Liver (tissue), 9 donors: Measurements from ENCODE around the gene CFAP61. TPM values are rescaled to one million over a fixed set of nuclear protein-coding genes. Genes with fewer than 3 reads are reported as not detected.

Experiments used
- DNase-seq: peaks from one replicate; pipeline ENCODE4 v3.0.0-alpha.2; 2017; ENCODE audit warnings: low spot score
- H3K27ac ChIP-seq, 2 donors: one replicate each; pipeline ENCODE4 v1.7.0; 2013; ENCODE audit warnings: inconsistent platforms in 2 of 2, low read length in 2 of 2, control low read depth in 1 of 2, low read depth in 1 of 2, mild to moderate bottlenecking in 1 of 2
- H3K27me3 ChIP-seq, 4 donors: one replicate each; pipeline versions ENCODE4 v1.6.1 to v1.7.0; 2013; ENCODE audit warnings: low read length in 3 of 4, inconsistent platforms in 1 of 4, mild to moderate bottlenecking in 1 of 4, moderate library complexity in 1 of 4; ENCODE audit not compliant: control insufficient read depth in 4 of 4, insufficient read depth in 4 of 4
- H3K36me3 ChIP-seq, 4 donors: one replicate each; pipeline versions ENCODE4 v1.6.1 to v1.7.0; 2013; ENCODE audit warnings: low read length in 3 of 4, mild to moderate bottlenecking in 3 of 4, low read depth in 1 of 4, moderate library complexity in 1 of 4; ENCODE audit not compliant: control insufficient read depth in 4 of 4, insufficient read depth in 3 of 4
- H3K4me1 ChIP-seq, 4 donors: one replicate each; pipeline versions ENCODE4 v1.6.1 to v1.7.0; 2013; ENCODE audit warnings: low read length in 3 of 4, mild to moderate bottlenecking in 3 of 4, moderate library complexity in 1 of 4; ENCODE audit not compliant: control insufficient read depth in 4 of 4, insufficient read depth in 4 of 4
- H3K4me3 ChIP-seq, 3 donors: one replicate each; pipeline versions ENCODE4 v1.6.1 to v1.7.0; 2013; ENCODE audit warnings: low read length in 3 of 3, control low read depth in 1 of 3, low read depth in 1 of 3, mild to moderate bottlenecking in 1 of 3
- H3K9ac ChIP-seq, 2 donors: one replicate each; pipeline ENCODE4 v1.7.0; 2013; ENCODE audit warnings: low read length in 2 of 2, mild to moderate bottlenecking in 2 of 2, moderate library complexity in 2 of 2, control low read depth in 1 of 2, low read depth in 1 of 2
- H3K9me3 ChIP-seq, 4 donors: one replicate each; pipeline versions ENCODE4 v1.6.1 to v1.7.0; 2013; ENCODE audit warnings: low read length in 3 of 4; ENCODE audit not compliant: control insufficient read depth in 4 of 4
- EGR1 ChIP-seq, 2 donors: IDR thresholded peaks; 2 replicates each; pipeline ENCODE4 v1.6.1; 2016 to 2018; ENCODE audit warnings: antibody characterized with exemption in 2 of 2, low read depth in 2 of 2
- FOXA1 ChIP-seq: IDR thresholded peaks from 2 replicates; pipeline ENCODE4 v1.6.1; 2016; ENCODE audit warnings: antibody characterized with exemption
- GABPA ChIP-seq, 2 donors: IDR thresholded peaks in 1 of 2; conservative IDR thresholded peaks in 1 of 2; 2 replicates each; pipeline ENCODE4 v1.6.1; 2016; ENCODE audit warnings: antibody characterized with exemption in 2 of 2, mild to moderate bottlenecking in 1 of 2, moderate library complexity in 1 of 2
- HNF4A ChIP-seq, 2 donors: conservative IDR thresholded peaks; 2 replicates each; pipeline ENCODE4 v1.6.1; 2016; ENCODE audit warnings: antibody characterized with exemption in 2 of 2, mild to moderate bottlenecking in 2 of 2
- HNF4G ChIP-seq: IDR thresholded peaks from 2 replicates; pipeline ENCODE4 v1.6.1; 2016; ENCODE audit warnings: antibody characterized with exemption
- JUND ChIP-seq, 2 donors: IDR thresholded peaks; 2 replicates each; pipeline ENCODE4 v1.6.1; 2016; ENCODE audit warnings: antibody characterized with exemption in 2 of 2
- NR2F2 ChIP-seq: IDR thresholded peaks from 2 replicates; pipeline ENCODE4 v1.6.1; 2016; ENCODE audit warnings: antibody characterized with exemption
- RAD21 ChIP-seq, 2 donors: IDR thresholded peaks; 2 replicates each; pipeline ENCODE4 v1.6.1; 2016; ENCODE audit warnings: antibody characterized with exemption in 2 of 2, mild to moderate bottlenecking in 2 of 2
- RXRA ChIP-seq, 2 donors: IDR thresholded peaks; 2 replicates each; pipeline ENCODE4 v1.6.1; 2017 to 2018; ENCODE audit warnings: antibody characterized with exemption in 2 of 2, mild to moderate bottlenecking in 1 of 2
- SP1 ChIP-seq: IDR thresholded peaks from 2 replicates; pipeline ENCODE4 v1.6.1; 2018; ENCODE audit warnings: antibody characterized with exemption, mild to moderate bottlenecking
- TAF1 ChIP-seq: conservative IDR thresholded peaks from 2 replicates; pipeline ENCODE4 v1.6.1; 2016; ENCODE audit warnings: antibody characterized with exemption, mild to moderate bottlenecking
- YY1 ChIP-seq: IDR thresholded peaks from 2 replicates; pipeline ENCODE4 v1.6.1; 2016; ENCODE audit warnings: antibody characterized with exemption, mild to moderate bottlenecking
- WGBS: extraction: QIAGEN DNeasy Blood & Tissue Kit; methylation state at CpG from one replicate; pipeline ENCODE4 v1.1.7; 2013; 5-methylcytosine and 5-hydroxymethylcytosine counted together
- polyA plus RNA-seq, 2 donors: library from polyadenylated mRNA; stranded (reverse) in 1 of 2; unstranded in 1 of 2; fragments of 200-250 nt in 1 of 2; fragments of >200 nt in 1 of 2; fragmentation: Nextera tagmentation in 1 of 2; extraction: Ambion mirVana in 1 of 2; gene quantifications; one replicate each; pipeline versions ENCODE4 v1.2.1 to v1.2.3, GENCODE V29; 2013 to 2015
- total RNA-seq, 2 donors: library from RNA; depleted of rRNA; stranded (reverse); fragments of >200 nt; gene quantifications; one replicate each; pipeline ENCODE4 v1.2.3, GENCODE V29; 2014
- TF ChIP-seq, protein P1 (sequence below): IDR thresholded peaks from 2 replicates; pipeline ENCODE4 v1.6.1; 2016; ENCODE audit warnings: antibody characterized with exemption
- TF ChIP-seq, protein P2 (sequence below): fragments of 150-350 bp; IDR thresholded peaks from 2 replicates; pipeline ENCODE4 v1.5.1; 2017; ENCODE audit warnings: improper control_type of control experiment, low read depth, low read length; ENCODE audit not compliant: missing input control
- TF ChIP-seq, protein P3 (sequence below): IDR thresholded peaks from 2 replicates; pipeline ENCODE4 v1.6.1; 2016; ENCODE audit warnings: antibody characterized with exemption
- TF ChIP-seq, protein P4 (sequence below): IDR thresholded peaks from 2 replicates; pipeline ENCODE4 v1.6.1; 2016; ENCODE audit warnings: antibody characterized with exemption
- TF ChIP-seq, protein P5 (sequence below): IDR thresholded peaks from 2 replicates; pipeline ENCODE4 v1.6.1; 2016; ENCODE audit warnings: antibody characterized with exemption, mild to moderate bottlenecking
- donor health status: healthy.
- donor health status: healthy.
- donor health status: healthy.
- donor health status: healthy.
- donor health status: healthy.

CFAP61 gene
- total and polyA plus RNA-seq, 4 donors: 0.05 TPM; not detected in 3

DNA sequence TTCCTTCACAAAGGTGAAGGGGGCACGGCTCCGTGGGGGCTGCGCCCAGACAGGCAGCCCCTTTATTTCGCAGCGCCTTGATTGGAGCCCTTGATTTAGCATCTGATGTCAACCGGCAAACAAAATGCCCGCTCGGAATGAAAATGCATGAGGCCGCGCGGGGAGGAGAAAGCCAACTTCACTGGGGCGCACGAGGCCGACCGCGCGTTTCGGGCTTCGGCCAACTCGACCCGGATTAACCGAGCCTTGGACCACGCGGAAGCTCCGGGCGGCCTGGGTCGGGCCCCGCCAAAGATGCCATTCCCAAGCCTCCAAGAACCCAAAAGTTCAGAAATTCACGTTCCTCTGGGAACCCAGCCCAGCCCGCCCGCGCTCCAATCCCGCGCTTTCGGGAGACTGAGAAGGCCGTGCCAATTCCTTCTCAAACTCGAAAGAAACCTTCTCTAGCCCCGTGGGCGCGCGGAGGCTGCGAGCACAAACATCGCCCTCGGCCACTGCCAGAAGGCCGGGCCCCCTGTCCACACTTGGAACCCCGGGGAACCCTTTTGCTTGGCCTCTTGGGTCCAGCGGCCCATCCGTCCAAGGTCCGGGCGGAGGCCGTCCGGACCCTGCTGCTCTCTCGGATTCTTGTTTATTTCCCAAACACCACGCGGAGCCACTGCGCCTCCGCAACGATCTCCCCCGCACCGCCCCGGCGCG, 314.7 kb downstream of the CFAP61 start:
- H3K9me3 ChIP-seq: no peaks in the 10 kb centered on the region
- H3K27ac ChIP-seq: no peak overlapping the region
- H3K27me3 ChIP-seq: peaks cover 0 to 43% (median 17%) of the 10 kb centered on the region in 4 donors
- TF ChIP-seq EGR1 (IDR thresholded peaks at IDR 0.05; ENCODE audit: low read depth in 2 of 2) (no peak), NR2F2 (no peak), HNF4A (conservative IDR thresholded peaks at IDR 0.05) (no peak), TAF1 (no peak), FOXA1 (no peak)
- H3K36me3 ChIP-seq: no peaks in the 10 kb centered on the region
- WGBS: 4% methylated on average over 63 of the region's 63 CpGs
- H3K4me1 ChIP-seq: peaks cover 22 to 45% (median 29%) of the 10 kb centered on the region in 4 donors
- DNase-seq: no peak
- H3K9ac ChIP-seq: no peak overlapping the region
- H3K4me3 ChIP-seq: peak overlapping the region in 1 of 3 donors; percentile 52

DNA sequence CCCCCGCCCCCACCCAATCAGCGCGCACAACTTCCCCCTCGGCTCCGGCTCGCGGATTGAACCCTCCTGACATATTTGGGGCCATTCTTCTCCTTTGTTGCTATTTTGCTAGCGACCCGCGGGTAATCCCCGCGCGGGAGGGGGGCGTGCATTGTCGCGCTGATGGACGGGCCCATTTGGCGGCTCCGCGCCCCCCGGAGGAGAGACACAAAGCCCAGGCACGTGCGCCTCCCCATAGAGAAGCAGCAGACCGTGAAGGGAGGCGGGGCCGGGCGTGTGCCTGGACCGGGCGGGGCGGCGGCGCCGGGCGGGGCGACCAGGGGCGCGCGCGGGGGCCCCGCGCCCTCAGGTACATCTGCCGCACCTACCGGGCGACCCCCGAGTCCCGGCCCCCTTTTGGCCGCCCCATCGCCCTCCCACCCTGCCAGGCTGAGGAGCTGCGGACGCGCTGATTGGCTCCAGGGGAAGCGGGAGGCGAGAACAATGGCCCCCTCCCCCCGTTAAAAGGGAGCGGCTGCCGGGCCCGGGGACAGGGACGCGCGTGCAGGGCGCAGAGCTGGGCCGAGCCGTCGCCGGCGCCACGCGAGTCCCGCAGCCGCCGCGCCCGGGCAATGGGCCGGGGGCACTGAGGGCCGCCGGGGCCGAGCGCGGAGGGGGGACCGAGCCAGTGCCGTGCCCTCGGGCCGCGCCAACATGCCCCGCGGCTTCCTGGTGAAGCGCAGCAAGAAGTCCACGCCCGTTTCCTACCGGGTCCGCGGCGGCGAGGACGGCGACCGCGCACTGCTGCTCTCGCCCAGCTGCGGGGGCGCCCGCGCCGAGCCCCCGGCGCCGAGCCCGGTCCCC, 315.5 kb downstream of the CFAP61 start, which contains the start of gene INSM1:
Gene INSM1 (plus strand): TSS at position 530 of the 843 bp plus-strand sequence. CDS start 164 bp downstream, at position 694.
- Histone ChIP-seq H3K4me1 (peaks cover 22 to 45% (median 29%) of the 10 kb centered on the region in 4 donors), H3K36me3 (no peaks in the 10 kb centered on the region), H3K27me3 (peaks cover 0 to 43% (median 17%) of the 10 kb centered on the region in 4 donors), H3K27ac (no peak within 1 kb of the TSS), H3K4me3 (peak within 1 kb of the TSS in 1 of 3 donors; percentile 52), H3K9me3 (no peaks in the 10 kb centered on the region), H3K9ac (no peak within 1 kb of the TSS)
- DNase-seq: no peak
- WGBS: 3% methylated on average over 108 of the region's 108 CpGs
- TF ChIP-seq, protein P1, sequence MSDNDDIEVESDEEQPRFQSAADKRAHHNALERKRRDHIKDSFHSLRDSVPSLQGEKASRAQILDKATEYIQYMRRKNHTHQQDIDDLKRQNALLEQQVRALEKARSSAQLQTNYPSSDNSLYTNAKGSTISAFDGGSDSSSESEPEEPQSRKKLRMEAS: no peak
- no peak for TF ChIP-seq JUND (IDR thresholded peaks at IDR 0.05)
- TF ChIP-seq RXRA (IDR thresholded peaks at IDR 0.05): no peak
- TF ChIP-seq, protein P2, sequence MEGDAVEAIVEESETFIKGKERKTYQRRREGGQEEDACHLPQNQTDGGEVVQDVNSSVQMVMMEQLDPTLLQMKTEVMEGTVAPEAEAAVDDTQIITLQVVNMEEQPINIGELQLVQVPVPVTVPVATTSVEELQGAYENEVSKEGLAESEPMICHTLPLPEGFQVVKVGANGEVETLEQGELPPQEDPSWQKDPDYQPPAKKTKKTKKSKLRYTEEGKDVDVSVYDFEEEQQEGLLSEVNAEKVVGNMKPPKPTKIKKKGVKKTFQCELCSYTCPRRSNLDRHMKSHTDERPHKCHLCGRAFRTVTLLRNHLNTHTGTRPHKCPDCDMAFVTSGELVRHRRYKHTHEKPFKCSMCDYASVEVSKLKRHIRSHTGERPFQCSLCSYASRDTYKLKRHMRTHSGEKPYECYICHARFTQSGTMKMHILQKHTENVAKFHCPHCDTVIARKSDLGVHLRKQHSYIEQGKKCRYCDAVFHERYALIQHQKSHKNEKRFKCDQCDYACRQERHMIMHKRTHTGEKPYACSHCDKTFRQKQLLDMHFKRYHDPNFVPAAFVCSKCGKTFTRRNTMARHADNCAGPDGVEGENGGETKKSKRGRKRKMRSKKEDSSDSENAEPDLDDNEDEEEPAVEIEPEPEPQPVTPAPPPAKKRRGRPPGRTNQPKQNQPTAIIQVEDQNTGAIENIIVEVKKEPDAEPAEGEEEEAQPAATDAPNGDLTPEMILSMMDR: no peak
- TF ChIP-seq EGR1 (IDR thresholded peaks at IDR 0.05; ENCODE audit: low read depth in 2 of 2): no peak
- TF ChIP-seq YY1: no peak
- TF ChIP-seq SP1: no peak
- TF ChIP-seq, protein P3, sequence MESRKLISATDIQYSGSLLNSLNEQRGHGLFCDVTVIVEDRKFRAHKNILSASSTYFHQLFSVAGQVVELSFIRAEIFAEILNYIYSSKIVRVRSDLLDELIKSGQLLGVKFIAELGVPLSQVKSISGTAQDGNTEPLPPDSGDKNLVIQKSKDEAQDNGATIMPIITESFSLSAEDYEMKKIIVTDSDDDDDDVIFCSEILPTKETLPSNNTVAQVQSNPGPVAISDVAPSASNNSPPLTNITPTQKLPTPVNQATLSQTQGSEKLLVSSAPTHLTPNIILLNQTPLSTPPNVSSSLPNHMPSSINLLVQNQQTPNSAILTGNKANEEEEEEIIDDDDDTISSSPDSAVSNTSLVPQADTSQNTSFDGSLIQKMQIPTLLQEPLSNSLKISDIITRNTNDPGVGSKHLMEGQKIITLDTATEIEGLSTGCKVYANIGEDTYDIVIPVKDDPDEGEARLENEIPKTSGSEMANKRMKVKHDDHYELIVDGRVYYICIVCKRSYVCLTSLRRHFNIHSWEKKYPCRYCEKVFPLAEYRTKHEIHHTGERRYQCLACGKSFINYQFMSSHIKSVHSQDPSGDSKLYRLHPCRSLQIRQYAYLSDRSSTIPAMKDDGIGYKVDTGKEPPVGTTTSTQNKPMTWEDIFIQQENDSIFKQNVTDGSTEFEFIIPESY: no peak
- TF ChIP-seq, protein P4, sequence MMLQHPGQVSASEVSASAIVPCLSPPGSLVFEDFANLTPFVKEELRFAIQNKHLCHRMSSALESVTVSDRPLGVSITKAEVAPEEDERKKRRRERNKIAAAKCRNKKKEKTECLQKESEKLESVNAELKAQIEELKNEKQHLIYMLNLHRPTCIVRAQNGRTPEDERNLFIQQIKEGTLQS: no peak
- TF ChIP-seq GABPA (IDR thresholded peaks at IDR 0.05 in 1 of 2, conservative IDR thresholded peaks at IDR 0.05 in 1 of 2): no peak
- TF ChIP-seq HNF4G: no peak
- TF ChIP-seq, protein P5, sequence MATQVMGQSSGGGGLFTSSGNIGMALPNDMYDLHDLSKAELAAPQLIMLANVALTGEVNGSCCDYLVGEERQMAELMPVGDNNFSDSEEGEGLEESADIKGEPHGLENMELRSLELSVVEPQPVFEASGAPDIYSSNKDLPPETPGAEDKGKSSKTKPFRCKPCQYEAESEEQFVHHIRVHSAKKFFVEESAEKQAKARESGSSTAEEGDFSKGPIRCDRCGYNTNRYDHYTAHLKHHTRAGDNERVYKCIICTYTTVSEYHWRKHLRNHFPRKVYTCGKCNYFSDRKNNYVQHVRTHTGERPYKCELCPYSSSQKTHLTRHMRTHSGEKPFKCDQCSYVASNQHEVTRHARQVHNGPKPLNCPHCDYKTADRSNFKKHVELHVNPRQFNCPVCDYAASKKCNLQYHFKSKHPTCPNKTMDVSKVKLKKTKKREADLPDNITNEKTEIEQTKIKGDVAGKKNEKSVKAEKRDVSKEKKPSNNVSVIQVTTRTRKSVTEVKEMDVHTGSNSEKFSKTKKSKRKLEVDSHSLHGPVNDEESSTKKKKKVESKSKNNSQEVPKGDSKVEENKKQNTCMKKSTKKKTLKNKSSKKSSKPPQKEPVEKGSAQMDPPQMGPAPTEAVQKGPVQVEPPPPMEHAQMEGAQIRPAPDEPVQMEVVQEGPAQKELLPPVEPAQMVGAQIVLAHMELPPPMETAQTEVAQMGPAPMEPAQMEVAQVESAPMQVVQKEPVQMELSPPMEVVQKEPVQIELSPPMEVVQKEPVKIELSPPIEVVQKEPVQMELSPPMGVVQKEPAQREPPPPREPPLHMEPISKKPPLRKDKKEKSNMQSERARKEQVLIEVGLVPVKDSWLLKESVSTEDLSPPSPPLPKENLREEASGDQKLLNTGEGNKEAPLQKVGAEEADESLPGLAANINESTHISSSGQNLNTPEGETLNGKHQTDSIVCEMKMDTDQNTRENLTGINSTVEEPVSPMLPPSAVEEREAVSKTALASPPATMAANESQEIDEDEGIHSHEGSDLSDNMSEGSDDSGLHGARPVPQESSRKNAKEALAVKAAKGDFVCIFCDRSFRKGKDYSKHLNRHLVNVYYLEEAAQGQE: no peak
- no peak for TF ChIP-seq RAD21 (IDR thresholded peaks at IDR 0.05)
- no peak for TF ChIP-seq TAF1
- TF ChIP-seq HNF4A (conservative IDR thresholded peaks at IDR 0.05): no peak
- TF ChIP-seq NR2F2: no peak
